Measurements from ENCODE around the gene NUMA1.

NUMA1 gene

GRCh38 chr11:72001834-72002591, 78.3 kb downstream of the NUMA1 start:
- no peak for DNase-seq (ENCODE audit: low spot score)

GRCh38 chr11:72001285-72001684, 79.1 kb downstream of the NUMA1 start:
- no peak for DNase-seq (ENCODE audit: low spot score)

- DNase-seq (ENCODE audit: low spot score), result no peak
These were observed 80.0 kb downstream of the NUMA1 start for GRCh38 chr11:72000202-72000867.

- DNase-seq (ENCODE audit: low spot score), result no peak
These were observed 80.5 kb downstream of the NUMA1 start for GRCh38 chr11:71999798-72000197.

- DNase-seq (ENCODE audit: low spot score), result no peak
These were observed 81.0 kb downstream of the NUMA1 start for GRCh38 chr11:71999362-71999761.

GRCh38 chr11:71998649-71999310, 81.6 kb downstream of the NUMA1 start, which contains the start of gene IL18BP:
IL18BP (plus strand) TSS chr11:71998909; CDS start chr11:71999985, 1,076 bp downstream.
- no peak for DNase-seq (ENCODE audit: low spot score)

GRCh38 chr11:71998061-71998460, 82.3 kb downstream of the NUMA1 start:
- DNase-seq (ENCODE audit: low spot score), result no peak

GRCh38 chr11:71997594-71997993, 82.7 kb downstream of the NUMA1 start:
- no peak for DNase-seq (ENCODE audit: low spot score)

GRCh38 chr11:71996946-71997345, 83.4 kb downstream of the NUMA1 start:
- DNase-seq (ENCODE audit: low spot score), result no peak

- no peak for DNase-seq (ENCODE audit: low spot score)
These were observed 83.8 kb downstream of the NUMA1 start for GRCh38 chr11:71996517-71996916.

- no peak for DNase-seq (ENCODE audit: low spot score)
These were observed 84.5 kb downstream of the NUMA1 start for GRCh38 chr11:71995726-71996291.

- no peak for DNase-seq (ENCODE audit: low spot score)
These were observed 85.6 kb downstream of the NUMA1 start for GRCh38 chr11:71994786-71995185.

- no peak for DNase-seq (ENCODE audit: low spot score)
These were observed 88.1 kb downstream of the NUMA1 start for GRCh38 chr11:71992136-71992730.

GRCh38 chr11:71991494-71991893, 88.8 kb downstream of the NUMA1 start:
- DNase-seq (ENCODE audit: low spot score), result no peak

- DNase-seq (ENCODE audit: low spot score), result no peak
These were observed 89.6 kb downstream of the NUMA1 start for GRCh38 chr11:71990701-71991100.

GRCh38 chr11:71988050-71988449, 92.3 kb downstream of the NUMA1 start:
- DNase-seq (ENCODE audit: low spot score), result no peak

- DNase-seq (ENCODE audit: low spot score), result no peak
These were observed 92.8 kb downstream of the NUMA1 start for GRCh38 chr11:71987521-71987920.

- no peak for DNase-seq (ENCODE audit: low spot score)
These were observed 94.2 kb downstream of the NUMA1 start for GRCh38 chr11:71986131-71986530.

GRCh38 chr11:71979602-71980001, 100.7 kb downstream of the NUMA1 start:
- no peak for DNase-seq (ENCODE audit: low spot score)

GRCh38 chr11:71979094-71979493, 101.2 kb downstream of the NUMA1 start:
- no peak for DNase-seq (ENCODE audit: low spot score)

GRCh38 chr11:71977743-71978418, 102.5 kb downstream of the NUMA1 start:
- no peak for DNase-seq (ENCODE audit: low spot score)

- DNase-seq (ENCODE audit: low spot score), result no peak
These were observed 103.3 kb downstream of the NUMA1 start for GRCh38 chr11:71977090-71977489.
